ENCODE results near the gene MAGI2. TPM values are rescaled to one million over a fixed set of nuclear protein-coding genes. Genes with fewer than 3 reads are reported as not detected.

Gene MAGI2
- total RNA-seq, 2 experiments from 2014 or later, result 0.05 to 0.12 TPM

- H3K27ac Mint-ChIP-seq, result no peak overlapping the region
- H3K9me3 Mint-ChIP-seq (ENCODE audit: low read depth), result peaks cover 1% of the 10 kb centered on the region
- DNase-seq (no peak), ATAC-seq (no peak)
- H3K4me1 Mint-ChIP-seq, result no peaks in the 10 kb centered on the region
- ChIA-PET CTCF (no interaction called here), POLR2A (no interaction called here)
- peaks cover 4% of the 10 kb centered on the region for H3K27me3 Mint-ChIP-seq
- intact Hi-C loops (cut with DNase I, micrococcal nuclease), result no loop called here
- H3K36me3 Mint-ChIP-seq (ENCODE audit: low read depth), result no peaks in the 10 kb centered on the region
- no peak overlapping the region for H3K4me3 Mint-ChIP-seq
Observed at GRCh38 chr7:78417180-78417853, 1036.2 kb downstream of the MAGI2 start.

- intact Hi-C loops (cut with DNase I, micrococcal nuclease), result no loop called here
- Mint-ChIP-seq H3K4me3 (no peak overlapping the region), H3K27ac (no peak overlapping the region), H3K36me3 (ENCODE audit: low read depth) (no peaks in the 10 kb centered on the region), H3K4me1 (no peaks in the 10 kb centered on the region), H3K27me3 (peaks cover 6% of the 10 kb centered on the region), H3K9me3 (ENCODE audit: low read depth) (peaks cover 1% of the 10 kb centered on the region)
- DNase-seq, result no peak
- ChIA-PET POLR2A (no interaction called here), CTCF (no interaction called here)
- no peak for ATAC-seq
Observed at GRCh38 chr7:78413568-78413967, 1039.9 kb downstream of the MAGI2 start.

- no peak for DNase-seq
- no peaks in the 10 kb centered on the region for H3K4me1 Mint-ChIP-seq
- H3K9me3 Mint-ChIP-seq (ENCODE audit: low read depth), result peaks cover 1% of the 10 kb centered on the region
- ChIA-PET POLR2A (no interaction called here), CTCF (no interaction called here)
- H3K27ac Mint-ChIP-seq, result no peak overlapping the region
- intact Hi-C loops (cut with DNase I, micrococcal nuclease), result no loop called here
- H3K4me3 Mint-ChIP-seq, result no peak overlapping the region
- H3K36me3 Mint-ChIP-seq (ENCODE audit: low read depth), result no peaks in the 10 kb centered on the region
- no peak for ATAC-seq
- peaks cover 6% of the 10 kb centered on the region for H3K27me3 Mint-ChIP-seq
Observed at GRCh38 chr7:78412216-78412858, 1041.1 kb downstream of the MAGI2 start.

GRCh38 chr7:78407031-78407430, 1046.4 kb downstream of the MAGI2 start:
- CTCF ChIA-PET, result no interaction called here
- no peak overlapping the region for H3K27ac Mint-ChIP-seq
- peaks cover 2% of the 10 kb centered on the region for H3K27me3 Mint-ChIP-seq
- no peak overlapping the region for H3K4me3 Mint-ChIP-seq
- no peaks in the 10 kb centered on the region for H3K9me3 Mint-ChIP-seq (ENCODE audit: low read depth)
- intact Hi-C loops (cut with DNase I, micrococcal nuclease), result no loop called here
- no peaks in the 10 kb centered on the region for H3K36me3 Mint-ChIP-seq (ENCODE audit: low read depth)
- H3K4me1 Mint-ChIP-seq, result no peaks in the 10 kb centered on the region
- POLR2A ChIA-PET, result no interaction called here
- no peak for DNase-seq
- ATAC-seq, result no peak

GRCh38 chr7:78406531-78406930, 1046.9 kb downstream of the MAGI2 start:
- no peaks in the 10 kb centered on the region for H3K4me1 Mint-ChIP-seq
- ChIA-PET CTCF (interaction anchor here (1.6 kb wide), 1 partner anchor 9 kb away, joined by 5 read pairs; no protein-coding TSS in a partner anchor), POLR2A (no interaction called here)
- no peak overlapping the region for H3K4me3 Mint-ChIP-seq
- peaks cover 2% of the 10 kb centered on the region for H3K27me3 Mint-ChIP-seq
- H3K36me3 Mint-ChIP-seq (ENCODE audit: low read depth), result no peaks in the 10 kb centered on the region
- H3K27ac Mint-ChIP-seq, result no peak overlapping the region
- no peak for ATAC-seq
- H3K9me3 Mint-ChIP-seq (ENCODE audit: low read depth), result no peaks in the 10 kb centered on the region
- DNase-seq, result no peak
- intact Hi-C loops (cut with DNase I, micrococcal nuclease), result no loop called here

- H3K27me3 Mint-ChIP-seq, result peaks cover 4% of the 10 kb centered on the region
- H3K27ac Mint-ChIP-seq, result no peak overlapping the region
- DNase-seq (no peak), ATAC-seq (no peak)
- ChIA-PET CTCF (no interaction called here), POLR2A (no interaction called here)
- no peaks in the 10 kb centered on the region for H3K9me3 Mint-ChIP-seq (ENCODE audit: low read depth)
- no peaks in the 10 kb centered on the region for H3K4me1 Mint-ChIP-seq
- intact Hi-C loops (cut with DNase I, micrococcal nuclease), result no loop called here
- no peaks in the 10 kb centered on the region for H3K36me3 Mint-ChIP-seq (ENCODE audit: low read depth)
- H3K4me3 Mint-ChIP-seq, result no peak overlapping the region
Observed at GRCh38 chr7:78402096-78402495, 1051.4 kb downstream of the MAGI2 start.

GRCh38 chr7:78400038-78400437, 1053.4 kb downstream of the MAGI2 start:
- Mint-ChIP-seq H3K9me3 (ENCODE audit: low read depth) (no peaks in the 10 kb centered on the region), H3K27me3 (peaks cover 4% of the 10 kb centered on the region), H3K27ac (no peak overlapping the region), H3K4me1 (no peaks in the 10 kb centered on the region), H3K4me3 (no peak overlapping the region), H3K36me3 (ENCODE audit: low read depth) (no peaks in the 10 kb centered on the region)
- POLR2A ChIA-PET, result no interaction called here
- no peak for DNase-seq
- intact Hi-C loops (cut with DNase I, micrococcal nuclease), result no loop called here
- no peak for ATAC-seq
- CTCF ChIA-PET, result interaction anchor here (0.7 kb wide), 1 partner anchor 362 kb away, joined by 3 read pairs; no protein-coding TSS in a partner anchor

GRCh38 chr7:78399033-78399769, 1054.3 kb downstream of the MAGI2 start:
- ChIA-PET CTCF (no interaction called here), POLR2A (no interaction called here)
- no peaks in the 10 kb centered on the region for H3K36me3 Mint-ChIP-seq (ENCODE audit: low read depth)

GRCh38 chr7:78398576-78398975, 1054.9 kb downstream of the MAGI2 start:
- ChIA-PET POLR2A (no interaction called here), CTCF (interaction anchor here (0.7 kb wide), 1 partner anchor 364 kb away, joined by 3 read pairs; no protein-coding TSS in a partner anchor)
- H3K36me3 Mint-ChIP-seq (ENCODE audit: low read depth), result no peaks in the 10 kb centered on the region
- intact Hi-C loops (cut with DNase I, micrococcal nuclease), result no loop called here
- no peak overlapping the region for H3K4me3 Mint-ChIP-seq
- ATAC-seq (no peak), DNase-seq (no peak)
- peaks cover 3% of the 10 kb centered on the region for H3K9me3 Mint-ChIP-seq (ENCODE audit: low read depth)
- H3K4me1 Mint-ChIP-seq, result no peaks in the 10 kb centered on the region
- H3K27me3 Mint-ChIP-seq, result peaks cover 3% of the 10 kb centered on the region
- no peak overlapping the region for H3K27ac Mint-ChIP-seq

More at GRCh38 chr7:78399033-78399769, 1054.3 kb downstream of the MAGI2 start:
- DNase-seq (no peak), ATAC-seq (no peak)
- H3K4me3 Mint-ChIP-seq, result no peak overlapping the region
- H3K27ac Mint-ChIP-seq, result no peak overlapping the region
- H3K27me3 Mint-ChIP-seq, result peaks cover 3% of the 10 kb centered on the region
- H3K4me1 Mint-ChIP-seq, result no peaks in the 10 kb centered on the region
- intact Hi-C loops (cut with DNase I, micrococcal nuclease), result no loop called here
- H3K9me3 Mint-ChIP-seq (ENCODE audit: low read depth), result peaks cover 3% of the 10 kb centered on the region

GRCh38 chr7:78398081-78398480, 1055.4 kb downstream of the MAGI2 start:
- no peaks in the 10 kb centered on the region for H3K4me1 Mint-ChIP-seq
- intact Hi-C loops (cut with DNase I, micrococcal nuclease), result no loop called here

GRCh38 chr7:78396210-78396609, 1057.3 kb downstream of the MAGI2 start:
- Mint-ChIP-seq H3K4me3 (no peak overlapping the region), H3K27ac (no peak overlapping the region), H3K36me3 (ENCODE audit: low read depth) (no peaks in the 10 kb centered on the region), H3K9me3 (ENCODE audit: low read depth) (peaks cover 3% of the 10 kb centered on the region), H3K4me1 (no peaks in the 10 kb centered on the region), H3K27me3 (peaks cover 3% of the 10 kb centered on the region)
- ATAC-seq, result no peak
- CTCF ChIA-PET, result interaction anchor here (1.5 kb wide), 1 partner anchor 10 kb away, joined by 5 read pairs; no protein-coding TSS in a partner anchor
- intact Hi-C loops (cut with DNase I, micrococcal nuclease), result no loop called here
- POLR2A ChIA-PET, result no interaction called here
- DNase-seq, result no peak

More at GRCh38 chr7:78398081-78398480, 1055.4 kb downstream of the MAGI2 start:
- H3K27ac Mint-ChIP-seq, result no peak overlapping the region
- peaks cover 3% of the 10 kb centered on the region for H3K27me3 Mint-ChIP-seq
- peaks cover 3% of the 10 kb centered on the region for H3K9me3 Mint-ChIP-seq (ENCODE audit: low read depth)
- ATAC-seq (no peak), DNase-seq (no peak)
- no peak overlapping the region for H3K4me3 Mint-ChIP-seq
- H3K36me3 Mint-ChIP-seq (ENCODE audit: low read depth), result no peaks in the 10 kb centered on the region
- POLR2A ChIA-PET, result no interaction called here
- CTCF ChIA-PET, result interaction anchor here (0.7 kb wide), 1 partner anchor 365 kb away, joined by 3 read pairs; no protein-coding TSS in a partner anchor

Measured in activated CD4-positive, alpha-beta T cell treated with anti-CD3 and anti-CD28 coated beads for 36 hours (primary cell).